Measurements from ENCODE around the gene CRYAA.
"Not testable (repeated sequence)": the region's sequence is repeated elsewhere in the genome, so short reads cannot be mapped to it uniquely, and the experiment has no call there.

The CRYAA gene

DNA sequence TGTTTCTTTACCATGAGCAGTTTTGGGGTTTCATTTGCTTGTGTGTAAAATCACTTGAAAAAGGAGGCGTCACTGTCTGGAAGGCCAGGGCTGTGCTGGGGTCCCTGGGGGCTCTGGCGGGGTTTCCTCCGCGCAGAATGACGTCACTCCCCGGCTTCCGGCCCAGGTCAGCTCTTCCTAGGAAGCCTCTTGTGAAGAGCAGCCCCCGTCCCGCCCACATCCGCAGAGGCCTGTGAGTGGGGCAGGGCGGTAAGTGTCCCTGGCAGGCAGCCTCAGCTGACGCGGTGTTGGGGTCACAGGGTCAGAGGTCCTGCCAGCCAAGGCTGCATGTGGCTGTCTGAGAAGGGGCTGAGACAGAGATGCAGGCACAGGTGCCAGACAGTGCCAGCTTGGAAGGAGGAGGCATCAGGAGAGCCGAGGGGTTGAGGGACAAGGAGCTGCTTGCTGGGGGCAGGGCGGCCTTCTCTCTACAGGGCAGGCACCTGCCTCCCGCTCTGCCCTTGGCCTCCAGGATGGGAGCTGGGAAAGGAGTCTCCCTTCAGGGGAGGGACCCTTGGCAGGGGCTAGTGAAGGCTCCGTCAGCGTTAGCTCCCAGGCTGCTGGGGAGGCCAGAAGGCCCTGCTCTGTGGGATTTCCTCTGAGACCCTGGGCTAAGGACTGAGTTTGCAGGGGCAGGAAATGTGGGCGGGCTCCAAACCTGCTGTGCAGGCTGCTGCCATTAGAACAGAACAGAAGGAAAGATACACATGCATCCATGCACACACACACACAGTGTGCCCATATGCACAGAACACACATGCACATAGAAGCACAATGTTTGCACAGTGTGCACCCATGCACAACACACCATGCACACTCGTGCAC is 8.5 kb downstream of the CRYAA start:
- DNase-seq (ENCODE audit: low spot score), result not testable (repeated sequence)

DNA sequence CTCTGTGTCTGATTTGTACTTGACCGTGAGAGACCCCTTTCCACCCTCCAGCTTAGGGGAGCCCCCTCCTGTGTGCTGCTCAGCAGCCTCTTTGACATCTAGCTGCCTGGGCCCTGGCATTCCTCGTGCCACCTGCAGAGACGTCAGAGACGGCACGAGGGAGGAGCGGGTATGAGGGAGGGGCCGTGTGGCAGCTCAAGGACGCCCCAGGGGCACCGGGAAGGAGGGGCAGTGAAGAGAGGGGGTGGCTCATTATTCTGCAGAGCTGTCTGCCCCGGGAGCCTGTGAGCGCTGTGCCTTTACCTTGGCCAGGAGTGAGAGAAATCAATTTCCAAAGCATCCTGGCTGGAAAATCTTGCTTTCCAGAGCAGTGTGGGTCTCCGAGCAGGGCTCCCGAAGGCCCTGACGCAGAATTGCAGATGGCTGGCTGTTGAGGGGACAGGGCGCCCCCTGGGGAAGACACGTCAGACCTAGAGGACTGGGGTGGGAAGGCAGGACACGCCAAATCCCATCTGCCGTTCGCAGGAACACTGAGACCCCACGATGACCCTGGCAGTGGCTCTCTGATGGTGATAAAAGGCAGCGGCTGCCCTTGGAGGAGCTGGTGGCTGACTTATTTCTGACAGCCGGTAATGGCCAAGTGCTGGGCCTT is 9.5 kb downstream of the CRYAA start:
- not testable (repeated sequence) for DNase-seq (ENCODE audit: low spot score)

DNA sequence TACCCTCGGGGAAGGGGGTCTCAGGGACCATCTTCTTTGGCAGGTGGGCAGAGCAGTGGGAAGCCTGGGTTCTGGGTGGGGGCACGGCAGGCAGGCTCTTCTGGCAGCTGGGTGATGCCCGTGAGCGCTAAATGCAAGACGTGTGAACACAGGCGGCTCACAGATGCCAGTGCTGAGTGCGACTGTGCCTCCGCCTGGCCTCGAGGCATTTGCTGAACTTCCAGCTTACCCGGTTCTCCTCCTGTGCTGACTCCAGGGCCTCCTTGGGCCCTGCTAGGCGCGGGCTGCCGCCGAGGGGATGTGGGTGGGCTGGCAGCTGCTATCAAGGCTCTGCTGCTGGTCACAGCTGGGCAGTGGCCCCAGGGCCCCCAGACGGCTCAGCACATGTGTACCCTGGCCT is 12.2 kb downstream of the CRYAA start:
- DNase-seq (ENCODE audit: low spot score), result not testable (repeated sequence)

DNA sequence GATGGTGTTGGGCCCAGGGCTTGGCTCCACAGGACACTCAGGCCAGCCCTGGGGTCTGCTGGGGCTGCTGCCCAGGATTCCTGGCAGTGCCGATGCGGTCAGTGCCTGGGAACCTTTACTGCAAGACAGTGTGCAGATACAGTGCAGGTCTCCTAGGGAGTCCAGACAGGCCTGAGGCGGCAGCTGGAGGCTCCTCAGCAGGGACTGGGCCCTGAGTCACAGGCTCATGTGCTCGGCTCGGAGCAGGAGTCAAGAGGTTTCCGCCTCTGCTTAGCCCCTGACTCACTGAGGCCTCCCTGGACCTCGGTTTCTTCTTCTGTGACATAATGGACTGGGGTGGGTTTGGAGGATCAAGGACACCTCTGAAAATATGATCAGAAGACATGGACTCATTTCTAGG is 18.5 kb downstream of the CRYAA start:
- DNase-seq (ENCODE audit: low spot score), result not testable (repeated sequence)

DNA sequence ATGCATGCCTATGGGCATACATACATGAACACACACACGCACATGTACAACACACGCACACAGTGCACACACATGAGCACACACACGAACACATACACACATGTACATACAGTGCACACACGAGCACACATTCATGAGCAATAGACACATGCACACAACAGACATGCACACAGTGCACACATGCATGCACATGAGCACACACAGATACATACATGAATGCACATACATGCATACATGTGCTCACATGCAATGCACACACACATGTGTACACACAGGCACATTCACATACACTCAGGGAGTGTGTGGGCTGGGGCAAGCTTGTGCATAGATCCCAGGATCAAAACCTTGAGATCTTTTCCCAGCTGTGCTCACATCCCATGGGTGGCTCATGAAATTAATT is 18.9 kb downstream of the CRYAA start:
- DNase-seq (ENCODE audit: low spot score), result no peak

DNA sequence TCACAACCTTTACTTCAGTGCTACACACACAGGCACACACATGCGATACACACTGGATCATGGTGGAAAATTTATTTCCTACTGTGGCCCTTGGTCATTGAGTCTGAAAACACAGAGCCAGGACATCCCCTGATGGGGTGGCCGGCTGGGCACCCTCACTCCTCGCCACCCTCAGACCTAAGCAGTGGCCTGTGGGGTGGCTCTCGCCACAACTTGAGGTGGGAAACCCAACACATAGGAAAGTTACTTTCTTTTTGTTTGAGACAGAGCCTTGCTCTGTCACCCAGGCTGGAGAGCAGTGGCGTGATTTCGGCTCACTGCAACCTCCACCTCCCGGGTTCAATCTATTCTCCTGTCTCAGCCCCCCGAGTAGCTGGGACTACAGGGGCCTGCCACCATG is 19.4 kb downstream of the CRYAA start:
- no peak for DNase-seq (ENCODE audit: low spot score)

DNA sequence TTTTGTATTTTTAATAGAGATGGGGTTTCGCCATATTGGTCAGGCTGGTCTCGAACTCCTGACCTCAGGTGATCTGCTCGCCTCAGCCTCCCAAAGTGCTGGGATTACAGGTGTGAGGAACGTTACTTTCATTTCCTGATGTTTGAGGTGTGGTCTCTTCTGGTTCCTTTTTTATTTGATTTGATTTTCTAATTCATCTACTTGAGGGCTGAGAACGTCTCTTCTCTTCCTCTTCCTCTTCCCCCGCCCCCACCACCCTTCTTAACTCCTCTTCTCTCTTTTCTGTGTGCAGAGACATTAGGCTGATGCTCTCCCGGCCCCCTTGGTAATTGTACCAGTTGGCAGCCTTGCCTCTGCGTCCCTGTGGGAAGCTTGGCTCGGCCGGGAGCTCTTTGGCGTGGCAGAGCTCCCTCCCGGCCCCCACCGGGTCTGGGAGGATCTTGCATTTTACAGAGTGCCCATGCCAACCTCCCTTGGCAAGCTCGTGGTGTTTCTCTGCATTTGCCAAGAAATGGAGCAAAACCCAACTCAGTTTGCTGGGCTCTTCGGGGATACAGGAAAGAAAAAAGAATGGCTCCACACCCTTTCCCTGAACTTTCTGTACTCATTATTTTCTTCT is 19.9 kb downstream of the CRYAA start:
- no peak for DNase-seq (ENCODE audit: low spot score)

DNA sequence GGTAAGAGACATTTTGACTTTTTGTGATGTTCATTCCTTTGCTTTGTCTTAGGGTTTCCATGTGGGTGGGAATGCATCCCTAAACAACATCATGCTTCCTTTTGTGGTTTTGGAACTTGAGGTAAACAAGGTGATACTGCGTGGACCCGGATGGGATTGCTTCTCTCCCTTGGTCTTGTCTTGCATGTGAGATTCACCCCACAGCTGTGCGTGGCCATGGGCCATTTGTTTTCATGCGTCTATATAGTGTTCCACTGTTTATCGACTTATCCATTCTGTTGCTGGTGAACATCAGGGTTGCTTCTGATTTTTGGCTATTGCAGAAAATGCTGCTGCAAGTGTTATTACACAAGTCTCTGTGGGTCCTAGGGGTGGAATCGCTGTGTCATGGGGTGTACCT is 21.1 kb downstream of the CRYAA start:
- DNase-seq (ENCODE audit: low spot score), result no peak

DNA sequence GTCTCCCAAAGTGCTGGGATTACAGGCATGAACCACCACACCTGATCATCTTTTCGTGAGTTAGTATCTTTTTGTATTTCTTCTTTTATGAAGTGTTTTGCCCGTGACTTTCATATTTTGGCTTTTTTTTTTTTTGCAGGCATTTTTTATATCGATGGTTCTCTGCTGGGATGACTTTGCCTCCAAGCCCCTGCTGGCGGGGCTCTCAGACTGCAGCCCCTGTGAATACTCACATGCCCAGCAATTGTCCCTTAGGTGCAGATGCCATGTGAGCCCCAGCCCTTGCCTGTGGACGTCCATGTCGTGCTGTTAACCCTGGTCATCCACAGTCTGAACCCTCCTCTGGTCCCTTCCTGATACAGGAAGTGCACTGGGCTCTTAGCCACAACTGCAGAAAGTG is 21.7 kb downstream of the CRYAA start:
- no peak for DNase-seq (ENCODE audit: low spot score)

DNA sequence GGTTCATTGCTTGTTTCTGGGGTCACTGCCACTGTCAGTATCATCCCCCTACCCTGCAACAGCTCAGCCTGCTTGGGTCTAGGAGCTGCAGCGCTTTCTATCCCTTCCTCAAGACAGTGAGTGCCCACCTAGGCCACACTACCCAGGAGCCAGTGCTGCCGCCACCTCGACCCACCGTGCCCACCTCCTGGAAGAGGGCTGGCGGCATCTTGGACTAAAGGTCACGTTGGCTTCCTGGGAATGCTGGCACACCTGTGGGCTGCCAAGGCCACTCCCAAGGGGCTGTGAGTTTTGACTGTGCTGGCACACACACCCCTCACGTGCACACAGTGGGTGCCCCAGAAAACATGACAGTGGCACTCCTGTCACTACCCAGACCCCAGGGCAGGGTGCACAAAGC is 22.1 kb downstream of the CRYAA start:
- DNase-seq (ENCODE audit: low spot score), result no peak

DNA sequence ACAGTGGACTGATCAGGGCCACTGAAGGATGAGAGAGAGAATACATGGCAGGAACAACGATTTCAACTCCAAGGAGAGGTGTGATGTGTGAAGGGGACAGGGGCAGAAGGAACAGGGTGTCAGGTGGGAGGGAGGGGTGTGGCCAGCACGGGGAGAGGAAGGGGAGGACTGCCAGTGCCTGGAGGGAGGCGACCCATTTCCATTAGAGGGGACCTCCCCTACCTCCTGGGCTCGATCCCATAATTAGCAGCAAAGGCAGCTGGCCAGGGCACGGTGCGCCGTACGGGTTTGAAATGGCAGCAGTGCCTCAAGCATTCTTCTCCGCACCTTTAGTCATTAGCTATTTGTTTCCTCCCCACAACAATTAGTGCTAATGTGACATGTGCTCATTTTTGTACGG is 22.7 kb downstream of the CRYAA start:
- no peak for DNase-seq (ENCODE audit: low spot score)

DNA sequence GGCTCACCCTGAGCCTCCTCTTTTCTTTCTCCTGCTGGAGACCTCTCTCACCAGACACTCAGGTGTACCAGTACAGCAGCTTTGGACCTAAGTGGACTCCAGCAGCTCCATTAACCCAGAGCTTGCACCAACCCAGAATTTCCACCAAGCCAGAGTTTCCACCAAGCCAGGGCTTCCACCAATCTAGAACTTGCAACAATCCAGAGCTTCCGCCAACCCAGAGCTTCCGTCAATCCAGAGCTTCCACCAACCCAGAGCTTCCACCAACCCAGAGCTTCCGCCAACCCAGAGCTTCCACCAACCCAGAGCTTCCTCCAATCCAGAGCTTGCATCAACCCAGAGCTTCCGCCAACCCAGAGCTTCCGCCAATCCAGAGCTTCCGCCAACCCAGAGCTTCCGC is 23.2 kb downstream of the CRYAA start:
- no peak for DNase-seq (ENCODE audit: low spot score)

DNA sequence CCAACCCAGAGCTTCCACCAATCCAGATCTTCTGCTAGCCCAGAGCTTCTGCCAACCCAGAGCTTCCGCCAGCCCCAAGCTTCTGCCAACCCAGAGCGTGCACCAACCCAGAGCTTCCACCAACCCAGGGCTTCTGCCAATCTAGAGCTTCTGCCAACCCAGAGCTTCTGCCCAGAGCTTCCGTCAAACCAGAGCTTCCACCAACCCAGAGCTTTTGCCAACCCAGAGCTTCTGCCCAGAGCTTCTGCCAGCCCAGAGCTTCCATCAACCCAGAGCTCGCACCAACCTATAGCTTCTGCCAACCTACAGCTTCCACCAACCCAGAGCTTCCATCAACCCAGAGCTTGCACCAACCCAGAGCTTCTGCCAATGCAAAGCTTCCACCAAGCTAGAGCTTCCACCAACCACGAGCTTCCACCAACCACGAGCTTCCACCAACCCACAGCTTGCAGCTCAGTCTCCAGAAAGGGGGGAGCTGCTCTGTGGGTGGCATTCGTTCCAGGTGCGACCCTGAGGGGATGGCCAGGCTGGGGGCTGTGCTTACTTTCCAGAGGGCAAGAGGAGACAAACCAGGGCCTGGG is 23.8 kb downstream of the CRYAA start:
- no peak for DNase-seq (ENCODE audit: low spot score)

DNA sequence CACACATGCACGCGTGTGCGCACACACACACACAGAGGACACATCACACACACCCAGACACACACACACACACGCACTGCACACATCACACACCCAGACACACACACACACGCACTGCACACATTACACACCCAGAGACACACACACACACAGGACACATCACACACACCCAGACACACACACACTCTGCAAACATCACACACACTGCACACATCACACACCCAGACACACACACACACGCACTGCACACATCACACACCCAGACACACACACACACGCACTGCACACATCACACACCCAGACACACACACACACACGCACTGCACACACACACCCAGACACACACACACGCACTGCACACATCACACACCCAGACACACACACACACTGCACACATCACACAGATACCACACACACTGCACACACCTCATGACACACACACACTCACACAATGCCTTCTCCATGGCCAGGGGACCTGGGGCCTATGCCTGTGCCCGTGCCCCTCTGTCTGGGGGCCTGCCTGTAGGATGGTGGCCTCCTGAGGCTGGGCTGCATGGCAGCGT is 24.4 kb downstream of the CRYAA start:
- no peak for DNase-seq (ENCODE audit: low spot score)

DNA sequence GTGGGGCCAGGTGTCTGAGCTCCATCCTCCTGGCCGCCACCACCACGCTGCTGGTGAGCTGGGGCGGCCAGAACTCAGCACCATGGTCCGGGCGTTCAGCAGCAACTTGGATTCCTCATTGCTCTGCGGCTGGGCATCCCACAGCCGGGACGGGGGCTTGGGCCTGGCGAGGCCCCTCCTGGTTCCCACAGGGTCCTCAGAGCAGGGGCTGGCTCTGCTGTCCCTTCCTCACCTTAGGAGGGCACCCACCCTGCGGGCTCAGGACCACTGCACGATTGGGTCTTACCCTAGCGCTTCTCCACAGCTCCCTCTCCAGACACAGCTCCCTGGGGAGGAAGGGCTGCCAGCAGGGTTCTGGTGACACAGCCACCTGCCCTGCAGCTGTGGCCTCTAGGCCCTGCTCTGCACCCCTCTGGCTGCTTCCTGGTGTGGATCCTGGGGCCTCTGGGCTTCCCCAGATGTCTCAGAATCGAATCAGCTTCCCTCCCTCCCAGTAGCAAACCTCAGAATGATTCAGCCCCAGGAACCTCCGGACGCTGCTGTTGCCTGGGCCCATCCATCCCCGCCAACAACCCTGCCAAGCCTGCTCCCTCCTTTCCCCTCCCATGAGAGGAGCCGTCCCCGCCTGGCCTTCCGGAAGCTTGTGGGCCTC is 25.0 kb downstream of the CRYAA start:
- no peak for DNase-seq (ENCODE audit: low spot score)

DNA sequence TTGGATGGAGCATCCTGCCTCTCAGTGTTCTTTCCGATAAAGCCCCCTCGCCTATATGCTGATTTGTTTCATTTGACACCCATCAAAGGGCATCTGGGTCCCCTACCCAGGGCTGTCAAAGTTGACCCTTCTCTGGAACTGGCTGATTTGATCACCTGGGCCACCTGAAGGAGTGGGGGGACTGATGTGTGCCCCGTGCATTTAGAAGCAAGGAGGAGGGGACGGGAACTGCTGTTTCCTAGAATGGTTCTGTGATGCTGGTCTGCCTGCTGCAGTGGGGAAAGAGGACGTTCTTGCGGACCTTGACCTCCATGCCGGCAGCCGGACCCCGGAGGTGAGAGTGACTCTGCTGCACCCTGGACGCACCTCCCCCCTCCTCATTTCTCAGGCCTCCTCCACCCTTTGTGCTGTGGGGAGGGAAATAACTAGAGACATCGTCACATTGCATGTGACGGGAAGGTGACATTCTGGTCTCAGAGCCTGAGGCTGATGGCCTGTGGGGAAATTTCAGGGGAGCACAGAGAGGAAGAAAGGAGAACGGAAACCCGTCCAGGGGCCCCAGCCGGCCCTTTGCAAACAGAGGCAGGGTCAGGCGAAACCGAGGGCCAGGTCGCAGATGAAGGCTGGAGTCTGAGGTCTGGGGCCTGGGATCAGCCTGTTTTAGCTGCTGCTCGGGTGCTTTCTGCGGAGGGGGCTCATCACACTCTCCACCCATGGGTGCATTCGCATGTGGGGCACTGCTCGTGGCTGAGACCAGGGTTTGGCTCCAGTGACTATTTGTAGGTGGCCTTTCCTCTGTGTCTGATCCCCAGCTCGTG is 25.7 kb downstream of the CRYAA start:
- peak; percentile 23 for DNase-seq (ENCODE audit: low spot score)

DNA sequence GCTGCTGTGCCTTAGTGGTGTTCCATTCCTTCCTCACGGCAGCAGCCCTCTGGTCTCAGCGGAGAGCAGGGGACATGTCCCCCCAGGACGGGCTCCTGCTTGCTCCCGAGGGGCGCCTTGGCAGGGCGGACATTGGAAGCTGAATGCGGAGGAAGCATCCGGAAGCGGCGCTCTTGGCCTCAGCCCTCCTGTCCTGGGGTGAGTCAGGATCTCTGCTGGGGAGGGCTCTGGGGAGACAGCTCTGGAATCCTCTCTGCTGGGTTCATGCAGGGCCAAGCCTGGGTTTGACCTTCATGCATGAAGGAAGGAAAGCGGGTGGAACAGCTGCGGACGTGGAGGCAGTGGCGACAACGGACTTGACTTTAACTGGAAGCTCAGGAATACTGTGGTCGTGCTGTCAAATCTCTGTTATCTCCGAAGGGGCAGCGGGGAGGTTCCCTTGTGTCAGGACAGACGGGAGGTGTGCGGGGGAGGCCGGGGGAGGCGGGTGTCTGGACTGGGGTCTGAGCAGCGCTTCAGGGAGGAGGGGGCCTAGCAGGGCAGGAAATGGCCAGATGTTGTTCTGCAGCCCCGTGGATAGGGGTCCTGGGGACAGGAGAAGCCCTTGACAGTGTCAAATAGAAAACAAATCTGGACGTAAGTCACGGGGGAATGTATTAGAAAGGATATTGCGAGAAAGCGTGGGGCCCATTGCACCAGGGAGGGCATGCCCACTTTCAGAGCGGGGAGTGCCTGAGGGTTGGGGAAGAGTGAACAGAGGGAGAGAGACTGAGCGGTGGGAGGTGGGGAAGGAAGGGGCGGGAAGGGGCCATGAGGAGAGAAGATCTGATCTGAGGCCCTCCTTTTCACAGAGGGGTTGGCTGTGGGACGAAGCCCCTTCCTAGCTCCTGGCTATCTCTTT is 26.6 kb downstream of the CRYAA start:
- DNase-seq (ENCODE audit: low spot score), result no peak

DNA sequence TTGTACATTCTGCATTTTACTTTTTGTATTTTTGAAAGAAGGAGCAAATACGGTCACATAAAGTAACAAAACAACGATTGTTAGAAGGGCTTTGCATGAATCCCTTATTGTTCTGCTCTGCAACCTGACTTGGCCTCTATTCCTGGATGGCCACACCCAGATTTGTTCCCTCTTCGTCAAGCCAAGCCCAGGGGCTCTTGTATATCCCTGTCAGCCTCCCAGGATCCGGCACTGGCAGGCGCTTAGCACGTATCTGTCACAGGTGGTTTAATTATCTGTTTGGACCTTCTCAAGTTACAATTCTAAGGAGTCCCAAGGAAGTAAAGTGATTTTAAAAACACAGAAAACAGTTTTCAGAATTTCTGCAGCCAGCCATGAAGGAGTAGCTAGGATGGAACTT is 28.0 kb downstream of the CRYAA start:
- peak; percentile 21 for DNase-seq (ENCODE audit: low spot score)

DNA sequence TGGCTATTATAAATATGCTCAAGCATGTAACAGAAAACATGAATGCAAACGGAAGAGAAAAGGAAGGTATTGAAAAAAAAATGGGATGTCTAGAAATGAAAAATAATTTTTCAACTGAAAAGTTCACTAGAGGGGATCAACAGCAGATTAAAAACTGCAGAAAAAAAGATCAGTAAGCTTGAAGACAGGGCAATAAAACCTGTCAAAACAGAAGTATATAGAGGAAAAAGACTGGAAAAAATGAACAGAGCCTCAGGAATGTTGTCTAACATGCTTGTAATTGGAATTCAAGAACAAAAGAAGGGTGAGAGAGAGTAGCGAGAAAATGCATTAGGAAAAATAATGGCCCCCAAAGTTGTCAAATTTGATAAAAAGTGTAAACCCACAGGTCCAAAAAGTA is 29.6 kb downstream of the CRYAA start:
- no peak for DNase-seq (ENCODE audit: low spot score)

DNA sequence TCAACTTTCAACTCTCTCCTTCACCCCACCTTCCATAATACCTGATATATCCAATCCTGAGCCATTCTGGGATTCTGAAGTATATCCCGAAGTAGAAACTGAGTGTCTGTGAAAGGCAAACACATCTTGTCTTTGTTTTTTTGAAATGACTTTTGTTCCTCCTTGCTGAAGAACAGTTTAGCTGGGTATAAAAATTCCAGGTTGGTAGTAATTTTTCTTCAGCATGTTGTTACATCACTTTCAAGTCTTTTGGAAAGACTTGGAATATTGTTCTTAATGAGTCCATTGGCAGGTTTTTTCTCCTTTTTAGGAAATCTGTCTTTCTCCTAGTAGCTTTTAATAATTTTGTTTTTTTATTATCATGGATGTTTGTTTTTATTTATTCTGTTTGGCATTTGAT is 32.7 kb downstream of the CRYAA start:
- no peak for DNase-seq (ENCODE audit: low spot score)
